HEK293T (cell line): ENCODE measurements around the gene DENND1C.

ENCODE experiments used
- ARNT ChIP-seq: fragments of 450-650 bp; IDR thresholded peaks from 2 replicates; pipeline ENCODE4 v1.6.1; 2017; ENCODE audit warnings: mild to moderate bottlenecking
- FOXA1 ChIP-seq: fragments of 450-650 bp; IDR thresholded peaks from 2 replicates; pipeline ENCODE4 v1.6.1; 2016; ENCODE audit warnings: mild to moderate bottlenecking
- HDGF ChIP-seq: fragments of 450-650 bp; IDR thresholded peaks from 2 replicates; pipeline ENCODE4 v1.6.1; 2017; ENCODE audit warnings: antibody characterized with exemption, borderline replicate concordance
- SP1 ChIP-seq: fragments of 450-650 bp; IDR thresholded peaks from 2 replicates; pipeline ENCODE4 v1.6.1; 2017

DNA sequence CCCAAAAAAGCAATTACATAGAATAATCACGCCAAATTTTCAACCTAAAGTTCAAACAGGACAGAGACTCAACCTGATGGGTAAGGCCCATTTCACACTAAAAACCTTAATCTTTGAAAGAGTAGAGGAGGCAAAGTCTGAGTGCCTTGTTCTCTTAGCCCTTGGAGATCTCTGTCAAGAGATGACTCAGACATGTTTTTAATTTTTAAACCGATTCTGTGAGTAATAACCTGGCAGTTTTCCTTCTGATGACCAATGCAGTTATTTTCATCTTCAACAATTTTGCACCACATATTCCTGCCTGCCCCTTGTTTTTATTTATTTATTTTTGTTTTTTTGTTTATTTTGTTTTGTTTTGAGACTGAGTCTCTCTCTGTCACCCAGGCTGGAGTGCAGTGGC is 37.7 kb upstream of the DENND1C start:
- TF ChIP-seq SP1: no peak
- TF ChIP-seq HDGF: no peak
- TF ChIP-seq ARNT: no peak
- TF ChIP-seq FOXA1: no peak
